ENCODE measurements around the gene HMX3. TPM values are rescaled to one million over a fixed set of nuclear protein-coding genes. Genes with fewer than 3 reads are reported as not detected.

Gene HMX3
- polyA plus RNA-seq: 1.5 TPM
- long read RNA-seq, donor 1: 0 reads
- long read RNA-seq, donor 2: 0 reads
- long read RNA-seq, donor 3: 0 reads
- long read RNA-seq, donor 4: 0 reads
- long read RNA-seq, donor 5: 0 reads
- long read RNA-seq, donor 6, partial matches to known transcripts: 0 of 1 reads
- long read RNA-seq, donor 6, other reads (novel, unspliced or antisense): 0 of 1 reads
- long read RNA-seq, donor 7: 0 reads
- long read RNA-seq, donor 8, partial matches to known transcripts: 0 of 1 reads
- long read RNA-seq, donor 8, other reads (novel, unspliced or antisense): 0 of 1 reads
- long read RNA-seq, donor 9: 0 reads
- long read RNA-seq, donor 10: 0 reads
- long read RNA-seq, donor 11: 0 reads

GRCh38 chr10:123135415-123136141 is at the start of gene HMX3:
Gene HMX3 (plus strand): TSS chr10:123135970. CDS start chr10:123136051, 81 bp downstream.
- Histone ChIP-seq H3K27ac (ENCODE audit: low read length) (no peak within 1 kb of the TSS), H3K4me3 (ENCODE audit: low read length) (no peak within 1 kb of the TSS), H3K36me3 (ENCODE audit: control insufficient read depth, insufficient read depth, low read length) (no peaks in the 10 kb centered on the region), H3K9me3 (ENCODE audit: control insufficient read depth, low read depth, low read length) (peaks cover 14% of the 10 kb centered on the region), H3K27me3 (ENCODE audit: control insufficient read depth, insufficient read depth, low read length) (peaks cover 99% of the 10 kb centered on the region), H3K4me1 (ENCODE audit: control insufficient read depth, insufficient read depth, low read length) (peaks cover 6% of the 10 kb centered on the region)
- WGBS (ENCODE audit: insufficient coverage, low lambda C conversion rate): no CpG with 5 or more reads among the region's 76 CpGs
- no peak for DNase-seq

GRCh38 chr10:123086281-123086680 is 49.5 kb upstream of the HMX3 start:
- Histone ChIP-seq H3K27me3 (ENCODE audit: control insufficient read depth, insufficient read depth, low read length) (peaks cover 3% of the 10 kb centered on the region), H3K27ac (ENCODE audit: low read length) (no peak overlapping the region), H3K36me3 (ENCODE audit: control insufficient read depth, insufficient read depth, low read length) (no peaks in the 10 kb centered on the region), H3K9me3 (ENCODE audit: control insufficient read depth, low read depth, low read length) (no peaks in the 10 kb centered on the region), H3K4me1 (ENCODE audit: control insufficient read depth, insufficient read depth, low read length) (no peaks in the 10 kb centered on the region), H3K4me3 (ENCODE audit: low read length) (no peak overlapping the region)
- WGBS (ENCODE audit: insufficient coverage, low lambda C conversion rate): 98% methylated on average over 5 of the region's 7 CpGs
- DNase-seq: no peak

GRCh38 chr10:123087348-123087747 is 48.4 kb upstream of the HMX3 start:
- no peak for DNase-seq
- Histone ChIP-seq H3K27me3 (ENCODE audit: control insufficient read depth, insufficient read depth, low read length) (peaks cover 8% of the 10 kb centered on the region), H3K9me3 (ENCODE audit: control insufficient read depth, low read depth, low read length) (no peaks in the 10 kb centered on the region), H3K36me3 (ENCODE audit: control insufficient read depth, insufficient read depth, low read length) (no peaks in the 10 kb centered on the region), H3K27ac (ENCODE audit: low read length) (no peak overlapping the region), H3K4me3 (ENCODE audit: low read length) (no peak overlapping the region), H3K4me1 (ENCODE audit: control insufficient read depth, insufficient read depth, low read length) (no peaks in the 10 kb centered on the region)
- WGBS (ENCODE audit: insufficient coverage, low lambda C conversion rate): no CpG with 5 or more reads among the region's 4 CpGs

GRCh38 chr10:123087786-123088185 is 48.0 kb upstream of the HMX3 start:
- WGBS (ENCODE audit: insufficient coverage, low lambda C conversion rate): 17% methylated on average over 1 of the region's 3 CpGs
- Histone ChIP-seq H3K27ac (ENCODE audit: low read length) (no peak overlapping the region), H3K9me3 (ENCODE audit: control insufficient read depth, low read depth, low read length) (no peaks in the 10 kb centered on the region), H3K36me3 (ENCODE audit: control insufficient read depth, insufficient read depth, low read length) (no peaks in the 10 kb centered on the region), H3K4me3 (ENCODE audit: low read length) (no peak overlapping the region), H3K27me3 (ENCODE audit: control insufficient read depth, insufficient read depth, low read length) (peaks cover 10% of the 10 kb centered on the region), H3K4me1 (ENCODE audit: control insufficient read depth, insufficient read depth, low read length) (no peaks in the 10 kb centered on the region)
- no peak for DNase-seq

GRCh38 chr10:123092635-123093414 is 42.9 kb upstream of the HMX3 start:
- WGBS (ENCODE audit: insufficient coverage, low lambda C conversion rate): 80% methylated on average over 1 of the region's 14 CpGs
- H3K36me3 ChIP-seq (ENCODE audit: control insufficient read depth, insufficient read depth, low read length): no peaks in the 10 kb centered on the region
- peaks cover 15% of the 10 kb centered on the region for H3K27me3 ChIP-seq (ENCODE audit: control insufficient read depth, insufficient read depth, low read length)
- H3K27ac ChIP-seq (ENCODE audit: low read length): no peak overlapping the region
- DNase-seq: no peak
- H3K4me1 ChIP-seq (ENCODE audit: control insufficient read depth, insufficient read depth, low read length): no peaks in the 10 kb centered on the region
- no peaks in the 10 kb centered on the region for H3K9me3 ChIP-seq (ENCODE audit: control insufficient read depth, low read depth, low read length)
- H3K4me3 ChIP-seq (ENCODE audit: low read length): no peak overlapping the region

- H3K9me3 ChIP-seq (ENCODE audit: control insufficient read depth, low read depth, low read length): no peaks in the 10 kb centered on the region
- no CpG with 5 or more reads among the region's 4 CpGs for WGBS (ENCODE audit: insufficient coverage, low lambda C conversion rate)
Measured at GRCh38 chr10:123093489-123093888, 42.3 kb upstream of the HMX3 start.

GRCh38 chr10:123096452-123096851 is 39.3 kb upstream of the HMX3 start:
- H3K4me1 ChIP-seq (ENCODE audit: control insufficient read depth, insufficient read depth, low read length): no peaks in the 10 kb centered on the region
- no peak for DNase-seq
- H3K27ac ChIP-seq (ENCODE audit: low read length): no peak overlapping the region
- no peaks in the 10 kb centered on the region for H3K9me3 ChIP-seq (ENCODE audit: control insufficient read depth, low read depth, low read length)
- H3K4me3 ChIP-seq (ENCODE audit: low read length): no peak overlapping the region
- WGBS (ENCODE audit: insufficient coverage, low lambda C conversion rate): no CpG with 5 or more reads among the region's 5 CpGs
- no peaks in the 10 kb centered on the region for H3K36me3 ChIP-seq (ENCODE audit: control insufficient read depth, insufficient read depth, low read length)
- H3K27me3 ChIP-seq (ENCODE audit: control insufficient read depth, insufficient read depth, low read length): peaks cover 15% of the 10 kb centered on the region

More at GRCh38 chr10:123093489-123093888, 42.3 kb upstream of the HMX3 start:
- Histone ChIP-seq H3K36me3 (ENCODE audit: control insufficient read depth, insufficient read depth, low read length) (no peaks in the 10 kb centered on the region), H3K4me1 (ENCODE audit: control insufficient read depth, insufficient read depth, low read length) (no peaks in the 10 kb centered on the region), H3K27me3 (ENCODE audit: control insufficient read depth, insufficient read depth, low read length) (peaks cover 15% of the 10 kb centered on the region), H3K4me3 (ENCODE audit: low read length) (no peak overlapping the region), H3K27ac (ENCODE audit: low read length) (no peak overlapping the region)
- DNase-seq: no peak

GRCh38 chr10:123097039-123097438 is 38.7 kb upstream of the HMX3 start:
- Histone ChIP-seq H3K27me3 (ENCODE audit: control insufficient read depth, insufficient read depth, low read length) (peaks cover 11% of the 10 kb centered on the region), H3K36me3 (ENCODE audit: control insufficient read depth, insufficient read depth, low read length) (no peaks in the 10 kb centered on the region), H3K9me3 (ENCODE audit: control insufficient read depth, low read depth, low read length) (no peaks in the 10 kb centered on the region), H3K27ac (ENCODE audit: low read length) (no peak overlapping the region), H3K4me1 (ENCODE audit: control insufficient read depth, insufficient read depth, low read length) (no peaks in the 10 kb centered on the region), H3K4me3 (ENCODE audit: low read length) (no peak overlapping the region)
- no CpG with 5 or more reads among the region's 7 CpGs for WGBS (ENCODE audit: insufficient coverage, low lambda C conversion rate)
- no peak for DNase-seq

GRCh38 chr10:123100030-123100762 is 35.6 kb upstream of the HMX3 start:
- H3K4me3 ChIP-seq (ENCODE audit: low read length): no peak overlapping the region
- WGBS (ENCODE audit: insufficient coverage, low lambda C conversion rate): no CpG with 5 or more reads among the region's 7 CpGs
- H3K27me3 ChIP-seq (ENCODE audit: control insufficient read depth, insufficient read depth, low read length): peaks cover 3% of the 10 kb centered on the region

GRCh38 chr10:123101872-123102271 is 33.9 kb upstream of the HMX3 start:
- peak in 1 of 2 donors; percentile 53 for DNase-seq
- no peaks in the 10 kb centered on the region for H3K36me3 ChIP-seq (ENCODE audit: control insufficient read depth, insufficient read depth, low read length)
- H3K4me1 ChIP-seq (ENCODE audit: control insufficient read depth, insufficient read depth, low read length): no peaks in the 10 kb centered on the region
- no CpG with 5 or more reads among the region's 9 CpGs for WGBS (ENCODE audit: insufficient coverage, low lambda C conversion rate)
- H3K27me3 ChIP-seq (ENCODE audit: control insufficient read depth, insufficient read depth, low read length): peaks cover 2% of the 10 kb centered on the region
- H3K9me3 ChIP-seq (ENCODE audit: control insufficient read depth, low read depth, low read length): no peaks in the 10 kb centered on the region
- H3K27ac ChIP-seq (ENCODE audit: low read length): no peak overlapping the region
- H3K4me3 ChIP-seq (ENCODE audit: low read length): no peak overlapping the region

More at GRCh38 chr10:123100030-123100762, 35.6 kb upstream of the HMX3 start:
- no peak for DNase-seq
- H3K4me1 ChIP-seq (ENCODE audit: control insufficient read depth, insufficient read depth, low read length): no peaks in the 10 kb centered on the region
- no peaks in the 10 kb centered on the region for H3K9me3 ChIP-seq (ENCODE audit: control insufficient read depth, low read depth, low read length)
- H3K27ac ChIP-seq (ENCODE audit: low read length): no peak overlapping the region
- no peaks in the 10 kb centered on the region for H3K36me3 ChIP-seq (ENCODE audit: control insufficient read depth, insufficient read depth, low read length)

All from large intestine (tissue), 12 donors.